Amniotic stem cell (primary cell): ENCODE data around the gene SELENBP1.
A peak's percentile ranks its signal among the peaks of the same experiment; 100 is the strongest.
"Not testable (repeated sequence)": the region's sequence is repeated elsewhere in the genome, so short reads cannot be mapped to it uniquely, and the experiment has no call there.

Experiments used
- DNase-seq: peaks from one replicate; lab custom pipeline; 2025; lab: John Stamatoyannopoulos, UW

The SELENBP1 gene

DNA sequence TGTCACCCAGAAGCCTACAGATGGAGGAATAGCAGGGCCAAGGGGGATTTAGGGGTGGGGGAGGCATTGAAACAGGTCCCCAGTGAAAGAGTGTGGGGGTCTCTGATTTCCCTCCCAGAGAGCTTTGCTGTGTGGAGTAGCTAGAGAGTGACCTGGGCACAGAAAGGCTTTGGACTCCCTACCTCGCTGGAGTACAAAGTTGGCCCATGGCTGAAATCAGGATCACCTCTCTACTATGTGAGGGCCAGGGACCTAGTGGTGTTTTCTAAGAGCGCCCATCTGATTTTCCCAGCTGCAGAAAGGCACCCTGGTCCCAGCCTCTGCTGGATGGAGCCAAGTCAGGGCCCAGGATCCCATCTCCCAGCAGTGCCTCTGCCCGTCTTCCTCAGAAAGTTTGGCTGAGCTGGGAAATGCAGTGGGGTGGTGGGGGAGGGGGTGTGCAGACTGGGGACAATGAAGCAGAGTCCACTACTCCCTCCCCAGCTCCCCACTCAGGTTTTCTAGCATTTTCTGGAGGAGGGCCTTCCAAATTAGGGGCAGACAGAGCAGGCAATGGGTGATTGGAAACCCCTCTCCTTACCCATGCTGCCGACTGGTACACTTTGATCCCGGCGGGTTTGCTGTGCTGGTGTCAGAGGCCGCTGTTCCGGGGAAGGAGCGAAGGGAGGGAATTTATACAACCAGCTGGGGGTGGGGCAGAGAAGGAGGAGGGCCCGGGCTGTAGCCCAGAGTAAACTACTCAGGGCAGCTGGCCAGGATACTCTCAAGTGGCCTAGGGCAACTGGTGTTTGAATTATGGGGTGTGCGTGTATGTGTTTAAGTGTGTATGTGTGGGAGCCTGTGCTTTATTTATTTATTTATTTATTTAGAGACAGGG lies at the start of gene SELENBP1:
SELENBP1 (minus strand) TSS at position 648 of the 877 bp plus-strand sequence; CDS start at position 584, 64 bp downstream.
- DNase-seq = no peak

GRCh38 chr1:151419819-151420218 lies 47.3 kb upstream of the SELENBP1 start:
- no peak for DNase-seq

GRCh38 chr1:151418081-151418480 lies 45.6 kb upstream of the SELENBP1 start:
- no peak for DNase-seq

GRCh38 chr1:151416231-151416630 lies 43.7 kb upstream of the SELENBP1 start:
- peak; percentile 29 for DNase-seq

DNA sequence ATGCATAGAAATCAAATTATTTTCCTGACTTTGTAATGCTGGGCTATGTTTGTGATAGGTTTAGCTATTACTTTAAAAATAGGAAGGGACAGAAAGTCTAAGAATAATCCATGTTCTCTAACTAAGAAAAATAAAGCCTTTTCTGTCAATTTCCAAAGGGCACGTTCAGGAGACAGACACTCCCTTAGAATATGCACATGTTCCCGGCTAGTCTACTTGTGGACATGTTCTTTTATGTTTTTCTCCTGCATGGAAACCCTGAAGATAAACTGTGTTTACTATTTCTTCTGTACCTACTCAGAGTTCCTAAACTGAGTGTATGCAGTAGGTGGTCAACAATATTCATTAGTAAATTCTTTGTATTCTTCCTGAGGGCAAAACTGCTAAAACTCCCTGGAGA lies 39.4 kb upstream of the SELENBP1 start:
- no peak for DNase-seq

GRCh38 chr1:151408891-151409290 lies 36.4 kb upstream of the SELENBP1 start:
- DNase-seq = no peak

- DNase-seq = no peak
Observed at GRCh38 chr1:151407304-151407703, 34.8 kb upstream of the SELENBP1 start.

- no peak for DNase-seq
Observed at GRCh38 chr1:151406176-151406575, 33.7 kb upstream of the SELENBP1 start.

DNA sequence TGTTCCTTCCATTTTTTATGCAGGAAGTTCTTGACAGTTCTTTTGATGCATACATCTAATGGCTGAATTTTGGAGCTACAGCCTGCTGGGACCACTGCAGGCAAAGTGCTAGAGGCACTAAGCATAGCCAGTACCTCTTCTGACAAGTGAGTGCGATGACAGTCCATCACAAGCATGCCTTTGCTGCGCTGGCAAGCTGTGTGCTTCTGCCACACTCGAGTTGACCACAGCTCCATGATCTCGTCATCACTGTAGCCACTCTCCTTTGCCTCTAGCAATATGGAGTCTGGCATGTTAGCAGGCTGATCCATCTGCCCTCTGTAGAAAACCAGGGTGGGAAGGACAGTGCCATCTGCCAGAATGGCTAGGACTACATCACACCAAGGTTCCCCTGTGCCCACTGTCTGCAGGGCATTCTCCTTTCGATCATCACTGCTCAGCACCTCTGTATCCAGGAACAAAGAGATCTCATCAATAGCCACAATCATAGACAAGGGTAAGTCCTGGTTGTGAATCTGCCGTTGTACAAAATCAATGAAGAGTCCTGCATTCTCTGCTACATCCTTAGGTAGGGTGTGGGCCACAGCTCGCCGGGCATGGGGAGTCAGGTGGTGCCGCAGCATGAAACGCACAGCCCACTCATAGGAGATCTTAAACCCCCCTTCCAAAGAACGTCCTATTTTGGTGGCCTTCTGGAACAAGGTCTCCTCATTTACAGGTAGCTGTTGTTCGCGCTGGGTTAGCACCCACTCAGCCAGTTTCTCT lies 32.9 kb upstream of the SELENBP1 start:
- DNase-seq = no peak

GRCh38 chr1:151403612-151404011 lies 31.1 kb upstream of the SELENBP1 start:
- DNase-seq = no peak

DNA sequence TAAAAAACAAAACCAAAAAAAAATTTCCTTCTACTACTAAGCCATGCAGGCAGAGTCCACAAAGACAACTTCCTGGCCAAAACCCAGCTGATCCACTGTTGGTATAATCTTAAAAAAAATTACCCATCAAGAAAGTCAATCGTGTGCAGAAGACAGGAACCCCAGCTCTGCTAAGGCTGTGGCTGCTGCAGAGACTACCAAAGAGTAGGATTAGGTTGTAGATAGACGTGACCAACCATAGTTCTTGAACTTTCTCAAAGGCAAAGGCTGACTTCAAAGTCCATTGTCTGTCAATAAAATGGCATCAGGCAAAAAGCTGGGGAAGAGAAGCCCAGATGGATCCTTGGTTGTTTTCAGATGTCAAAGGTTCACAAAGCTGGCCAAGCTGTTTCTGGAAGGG lies 30.3 kb upstream of the SELENBP1 start:
- DNase-seq = no peak

DNA sequence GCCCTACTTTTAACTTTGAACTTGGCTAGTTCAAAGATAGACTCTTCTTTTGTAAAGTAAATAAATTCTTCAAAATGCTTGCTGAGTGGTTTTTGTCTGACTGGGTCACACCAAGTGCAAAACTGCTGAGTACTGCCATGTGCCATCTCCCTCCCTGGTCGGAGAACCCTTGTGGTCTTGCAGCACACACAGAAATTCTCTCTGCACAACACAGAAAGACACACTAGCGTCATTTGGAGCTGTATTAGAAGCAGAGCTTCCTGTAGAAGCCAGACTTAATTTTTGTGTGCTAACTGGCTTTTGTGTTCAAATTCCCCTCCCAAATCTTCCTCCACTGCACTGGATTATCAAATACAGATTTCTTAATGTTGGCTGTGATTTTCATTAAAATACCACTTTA lies 29.4 kb upstream of the SELENBP1 start:
- no peak for DNase-seq

DNA sequence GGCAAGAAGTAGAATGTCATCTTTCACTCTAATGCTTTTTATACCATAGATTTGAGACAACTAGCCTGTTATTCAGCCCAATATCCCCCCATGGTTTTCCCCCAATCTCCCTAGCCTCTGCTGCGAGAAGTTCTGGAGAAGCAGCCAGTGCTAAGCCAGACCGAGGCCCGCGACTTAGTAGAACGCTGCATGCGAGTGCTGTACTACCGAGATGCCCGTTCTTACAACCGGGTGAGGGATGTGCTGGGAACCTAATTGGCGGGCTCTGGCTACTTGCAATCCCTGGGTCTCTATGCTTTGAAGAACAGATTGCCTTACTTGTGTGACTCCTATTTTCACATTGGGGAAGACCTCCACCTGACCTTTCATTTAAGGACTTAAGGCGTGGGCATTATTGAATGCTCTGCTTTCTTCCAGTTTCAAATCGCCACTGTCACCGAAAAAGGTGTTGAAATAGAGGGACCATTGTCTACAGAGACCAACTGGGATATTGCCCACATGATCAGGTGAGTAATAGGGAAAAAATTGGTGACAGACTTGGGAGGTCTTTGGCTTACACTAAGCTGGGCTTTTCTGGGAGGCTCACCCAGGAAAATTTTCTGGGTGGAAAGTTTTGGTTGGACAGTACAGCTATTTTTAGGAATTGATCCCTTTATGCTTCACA lies 28.8 kb upstream of the SELENBP1 start:
- no peak for DNase-seq

GRCh38 chr1:151399324-151400171 lies 27.0 kb upstream of the SELENBP1 start, which contains the start of gene PSMB4:
Gene PSMB4, plus strand, starts transcription at chr1:151399573. Its CDS starts 15 bp downstream, at chr1:151399588.
- DNase-seq = peak; percentile 85

DNA sequence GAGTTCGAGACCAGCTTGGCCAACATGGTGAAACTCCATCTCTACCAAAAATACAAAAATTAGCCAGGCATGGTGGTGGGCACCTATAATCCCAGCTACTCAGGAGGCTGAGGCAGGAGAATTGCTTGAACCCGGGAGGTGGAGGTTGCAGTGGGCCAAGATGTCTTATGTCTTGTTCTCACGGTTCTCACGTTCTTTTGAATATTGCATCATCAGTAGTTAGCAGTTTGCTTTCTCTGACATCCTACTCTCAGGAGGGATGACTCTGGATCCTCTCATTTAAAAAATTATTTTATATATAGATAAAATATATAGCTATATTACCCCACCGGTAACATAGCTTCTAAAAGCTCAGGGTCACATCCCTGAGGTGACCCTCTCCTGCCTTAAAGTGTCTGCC lies 23.8 kb upstream of the SELENBP1 start:
- not testable (repeated sequence) for DNase-seq

DNA sequence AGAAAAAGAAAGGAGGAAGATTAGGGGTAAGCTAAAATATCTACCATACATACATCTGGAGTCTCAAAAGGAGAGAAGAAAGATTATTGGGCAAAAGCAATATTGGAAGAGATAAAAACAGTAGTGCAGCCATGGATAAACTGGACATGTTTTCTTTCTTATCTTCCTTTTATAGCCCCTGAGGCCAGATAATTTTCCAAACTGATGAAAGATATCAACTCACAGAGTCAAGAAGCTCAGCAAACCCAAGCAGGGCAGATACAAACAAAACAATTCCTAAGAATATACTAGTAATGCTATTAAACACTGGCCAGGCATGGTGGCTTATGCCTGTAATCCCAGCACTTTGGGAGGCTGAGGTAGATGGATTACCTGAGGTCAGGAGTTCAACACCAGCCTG lies 21.1 kb upstream of the SELENBP1 start:
- DNase-seq = no peak

DNA sequence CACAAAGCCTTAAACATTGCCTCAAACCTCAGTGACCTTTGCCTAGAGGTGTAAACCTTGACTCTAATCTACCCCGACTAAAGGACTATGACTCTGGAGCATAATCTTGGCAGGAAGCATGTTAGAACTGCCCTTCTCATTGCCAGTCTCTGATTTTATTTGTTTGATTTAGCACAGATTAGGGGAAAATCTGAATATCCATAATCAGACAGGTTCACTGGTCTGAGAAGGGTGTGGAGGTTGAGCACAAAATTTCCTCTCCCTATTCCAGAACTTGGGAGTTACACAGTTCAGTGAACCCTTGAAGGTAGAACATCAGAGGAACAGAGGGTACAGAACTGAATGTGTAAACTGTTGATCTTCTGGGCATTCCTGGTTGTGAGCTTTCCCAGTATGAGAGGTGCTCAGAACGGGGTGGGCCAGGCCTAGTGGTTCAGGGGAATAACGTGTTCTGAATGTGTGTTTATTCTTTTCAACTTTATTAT lies 18.6 kb upstream of the SELENBP1 start:
- no peak for DNase-seq

GRCh38 chr1:151390221-151391078 lies 17.9 kb upstream of the SELENBP1 start:
- DNase-seq = not testable (repeated sequence)

DNA sequence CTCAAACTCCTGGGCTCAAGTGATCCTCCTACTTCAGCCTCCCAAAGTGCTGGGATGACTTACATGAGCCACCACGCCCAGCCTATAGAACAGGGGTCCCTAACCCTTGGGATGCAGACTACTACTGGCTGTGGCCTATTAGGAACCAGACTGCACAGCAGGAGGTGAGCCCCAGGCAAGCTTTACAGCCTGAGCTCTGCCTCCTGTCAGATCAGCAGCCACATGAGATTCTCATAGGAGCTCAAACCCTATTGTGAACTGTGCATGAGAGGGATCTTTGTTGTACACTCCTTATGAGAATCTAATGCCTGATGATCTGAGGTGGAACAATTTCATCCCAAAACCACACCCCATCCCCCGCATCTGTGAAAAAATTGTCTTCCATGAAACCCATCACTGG lies 13.5 kb upstream of the SELENBP1 start:
- DNase-seq = no peak

DNA sequence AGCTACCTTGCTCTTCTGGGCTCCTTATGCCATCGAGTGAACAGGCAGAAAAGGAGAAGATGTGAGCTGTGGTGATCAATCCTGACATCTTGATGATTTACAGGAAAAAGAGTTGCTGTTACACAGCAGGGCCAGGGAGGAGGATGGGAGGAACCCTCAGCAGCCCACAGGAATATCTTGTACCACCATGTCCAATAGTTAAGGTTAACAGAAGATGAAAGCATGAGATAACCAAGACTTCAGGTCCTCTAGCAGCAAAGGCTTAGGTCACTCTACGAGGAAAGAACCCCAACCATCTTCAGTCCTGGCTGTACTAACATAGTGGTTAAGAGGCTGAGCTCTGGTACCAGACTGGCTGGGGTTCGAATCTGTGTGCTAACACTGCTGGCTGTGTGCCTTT lies 12.1 kb upstream of the SELENBP1 start:
- no peak for DNase-seq
